Cortex of kidney (tissue), 1 donor: ENCODE measurements around the gene PLIN5.
"Not testable (repeated sequence)": the region's sequence is repeated elsewhere in the genome, so short reads cannot be mapped to it uniquely, and the experiment has no call there.

Experiments
- DNase-seq: peaks from one replicate; lab custom pipeline; 2025; lab: John Stamatoyannopoulos, UW

Gene PLIN5

GRCh38 chr19:4568886-4569285, 33.9 kb upstream of the PLIN5 start:
- DNase-seq, result no peak

DNA sequence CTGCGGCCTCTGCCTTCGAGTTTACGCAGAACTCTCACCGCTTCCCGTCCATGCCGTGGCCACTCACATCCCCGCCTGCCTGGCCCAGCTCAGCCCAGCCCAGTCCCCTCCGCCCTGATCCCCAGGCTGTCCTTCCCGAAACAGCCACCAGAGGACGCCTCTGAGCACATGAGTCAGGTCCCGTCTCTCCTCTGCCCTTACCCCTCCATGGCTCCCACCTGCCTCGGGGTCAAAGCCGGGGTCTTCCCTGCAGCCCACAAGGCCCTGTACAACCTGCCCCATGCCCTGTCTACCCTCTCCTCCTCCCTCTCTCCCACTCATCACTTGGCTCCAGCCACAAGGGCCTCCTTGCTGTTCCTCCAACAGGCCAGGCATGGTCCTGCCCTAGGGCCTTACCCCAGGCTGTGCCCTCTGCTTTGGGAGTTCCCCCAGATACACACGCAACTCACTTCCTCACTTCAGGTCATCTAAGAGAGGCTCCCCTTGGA, 32.6 kb upstream of the PLIN5 start:
- DNase-seq, result no peak

GRCh38 chr19:4566402-4567051, 31.5 kb upstream of the PLIN5 start:
- no peak for DNase-seq

DNA sequence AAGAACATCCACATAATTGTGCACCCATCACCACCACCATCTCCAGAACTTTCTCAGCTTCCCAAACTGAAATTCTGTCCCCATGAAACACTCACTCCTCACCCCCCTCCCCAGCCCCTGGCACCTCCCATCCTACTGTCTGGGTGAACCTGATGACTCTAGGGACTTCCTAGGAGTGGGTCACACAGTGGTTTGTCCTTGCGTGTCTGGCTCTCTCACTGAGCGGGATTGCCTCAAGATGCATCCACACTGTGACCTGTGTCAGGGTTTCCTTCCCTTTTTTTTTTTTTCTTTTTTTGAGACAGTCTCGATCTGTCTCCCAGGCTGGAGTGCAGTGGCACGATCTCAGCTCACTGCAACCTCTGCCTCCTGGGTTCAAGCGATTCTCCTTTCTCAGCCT, 28.5 kb upstream of the PLIN5 start:
- not testable (repeated sequence) for DNase-seq

GRCh38 chr19:4562085-4562484, 27.1 kb upstream of the PLIN5 start:
- not testable (repeated sequence) for DNase-seq

DNA sequence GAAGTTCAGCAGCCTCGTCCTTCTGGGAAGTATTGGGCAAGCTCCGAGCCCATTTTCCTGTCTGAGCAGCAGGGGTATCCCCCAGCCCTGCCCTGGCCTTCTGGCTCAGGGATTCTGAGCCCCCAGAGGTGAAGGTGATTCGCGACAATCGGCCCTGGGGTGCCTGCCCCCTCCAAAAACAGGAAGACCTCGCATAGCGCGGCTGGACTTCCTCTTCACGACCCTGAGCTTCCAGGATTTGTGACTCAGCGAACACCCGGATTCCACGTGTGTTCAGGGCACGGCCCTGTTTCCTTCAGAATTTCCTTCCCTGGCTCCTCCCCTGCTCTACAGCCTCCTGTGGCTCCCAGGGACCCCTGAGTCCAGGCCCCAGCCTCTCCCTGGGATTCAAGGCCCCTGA, 24.5 kb upstream of the PLIN5 start, which contains the start of gene SEMA6B:
Gene SEMA6B, minus strand, starts transcription at position 116 of the 400 bp plus-strand sequence. CDS start 1,227 bp downstream, outside the sequence.
- no peak for DNase-seq

GRCh38 chr19:4557971-4558941, 23.2 kb upstream of the PLIN5 start:
- DNase-seq, result no peak

GRCh38 chr19:4557144-4557970, 22.3 kb upstream of the PLIN5 start:
- no peak for DNase-seq

GRCh38 chr19:4556597-4557127, 21.6 kb upstream of the PLIN5 start:
- DNase-seq, result no peak

DNA sequence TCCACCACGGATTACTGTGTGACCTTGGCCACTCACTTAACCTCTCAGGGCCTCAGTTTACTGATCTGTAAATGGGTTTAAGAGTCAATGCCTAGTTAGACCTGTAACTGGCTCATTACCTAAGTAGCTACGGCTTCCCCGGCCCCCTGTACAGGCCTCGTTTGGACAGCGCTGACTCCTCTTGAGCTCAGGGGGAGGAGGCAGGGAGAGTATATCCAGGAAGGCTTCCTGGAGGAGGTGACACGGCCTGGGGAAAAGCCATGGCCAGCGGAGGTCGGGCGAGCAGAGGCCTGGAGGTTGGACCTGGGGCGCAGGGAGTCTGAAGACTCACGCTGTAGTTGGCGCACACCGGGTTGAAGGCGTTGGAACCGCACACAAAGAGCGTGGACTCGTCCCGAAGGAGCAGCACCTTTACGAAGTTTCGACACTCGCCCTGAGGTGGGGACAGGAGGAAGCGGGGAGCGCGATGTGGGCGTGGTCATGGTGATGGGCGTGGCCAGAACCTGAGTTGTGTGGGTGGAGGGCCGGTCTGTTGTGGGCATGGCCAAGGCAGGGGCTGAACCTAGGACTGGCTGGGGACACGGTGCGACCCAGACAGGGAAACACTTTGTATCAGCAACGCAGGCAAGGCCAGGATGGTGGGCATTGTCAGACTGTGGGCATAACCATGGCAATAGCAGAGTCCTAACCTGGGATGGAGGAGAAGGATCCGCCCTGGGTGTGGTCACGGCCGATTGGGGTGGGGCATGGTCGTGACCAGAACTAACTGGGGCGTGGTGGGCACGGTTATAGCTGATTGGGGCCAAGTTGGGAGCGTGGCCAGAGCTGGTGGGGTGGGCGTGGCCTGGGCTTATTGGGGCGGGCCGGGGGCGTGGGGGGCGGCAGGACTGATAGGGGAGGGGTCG, 20.9 kb upstream of the PLIN5 start:
- DNase-seq, result no peak

GRCh38 chr19:4554717-4555116, 19.7 kb upstream of the PLIN5 start:
- DNase-seq, result no peak

DNA sequence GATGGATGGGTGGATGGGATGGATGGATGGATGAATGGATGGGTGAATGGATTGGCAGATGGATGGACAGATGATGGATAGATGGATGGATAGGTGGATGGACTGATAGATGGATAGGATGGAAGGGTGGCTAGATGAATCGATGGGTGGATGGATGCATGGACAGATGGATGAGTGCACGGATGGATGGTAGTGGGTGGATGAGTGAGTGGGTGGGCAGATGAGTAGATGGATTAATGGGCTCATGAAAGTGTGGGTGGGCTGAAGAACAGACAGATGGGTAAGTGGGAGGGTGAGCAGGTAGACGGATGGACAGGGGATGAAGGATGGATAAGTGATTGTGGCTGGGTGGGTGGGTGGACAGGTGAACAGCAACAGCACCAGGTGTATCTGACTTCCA, 18.8 kb upstream of the PLIN5 start:
- DNase-seq, result no peak

GRCh38 chr19:4553092-4553695, 18.2 kb upstream of the PLIN5 start:
- no peak for DNase-seq

GRCh38 chr19:4552525-4552819, 17.4 kb upstream of the PLIN5 start:
- no peak for DNase-seq

DNA sequence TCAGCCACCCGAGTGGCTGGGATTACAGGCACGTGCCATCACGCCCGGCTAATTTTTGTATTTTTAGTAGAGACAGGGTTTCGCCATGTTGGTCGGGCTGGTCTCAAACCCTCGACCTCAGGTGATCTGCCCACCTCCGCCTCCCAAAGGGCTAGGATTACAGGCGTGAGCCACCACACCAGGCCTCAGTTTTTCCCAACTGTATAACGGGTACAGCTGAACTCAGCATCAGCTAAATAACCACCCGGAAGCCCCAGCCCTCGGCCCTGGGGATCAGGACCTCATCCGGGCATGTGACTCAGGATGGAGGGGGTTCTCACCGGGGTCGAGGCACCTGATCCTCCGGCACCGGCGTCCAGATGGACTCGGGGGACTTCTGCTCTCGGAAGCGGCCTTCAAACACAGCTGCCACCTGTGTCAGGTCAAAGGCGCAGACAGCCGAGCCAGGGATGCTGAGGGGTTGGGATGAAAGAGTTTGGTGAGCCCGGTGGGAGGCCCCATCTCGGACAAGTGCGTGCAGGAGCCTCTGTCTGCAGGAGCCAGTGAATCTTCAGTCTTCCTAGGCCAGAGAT, 15.5 kb upstream of the PLIN5 start:
- no peak for DNase-seq

- DNase-seq, result no peak
These were observed 15.0 kb upstream of the PLIN5 start for GRCh38 chr19:4550018-4550417.

GRCh38 chr19:4548238-4548584, 13.2 kb upstream of the PLIN5 start:
- no peak for DNase-seq

GRCh38 chr19:4547303-4548237, 12.5 kb upstream of the PLIN5 start:
- no peak for DNase-seq
